Natural killer cell (primary cell): ENCODE measurements around the gene PITX2. TPM values are rescaled to one million over a fixed set of nuclear protein-coding genes. Genes with fewer than 3 reads are reported as not detected.
A peak's percentile ranks its signal among the peaks of the same experiment; 100 is the strongest.

ENCODE experiments used
- ATAC-seq, 3 donors: fragments of 150-1000 bp in 2 of 3; fragments of 200-7000 bp in 1 of 3; cut with Tn5 transposase; 1 replicate in 1 of 3; 2 replicates in 2 of 3; pipeline ENCODE4 v1.10.0; 2021; ENCODE audit warnings: mild to moderate bottlenecking in 2 of 3, moderate library complexity in 2 of 3
- DNase-seq, 2 donors: peaks; one replicate each; pipeline versions ENCODE4 v3.0.0 to v3.0.0-alpha.2; 2013 to 2021; ENCODE audit warnings: mixed read lengths in 1 of 2
- H3K27ac ChIP-seq: one replicate; pipeline ENCODE4 v1.5.1; 2013; ENCODE audit warnings: mild to moderate bottlenecking, low read length
- H3K27me3 ChIP-seq: one replicate; pipeline ENCODE4 v1.6.1; 2013; ENCODE audit warnings: low read length; ENCODE audit not compliant: control insufficient read depth, insufficient read depth
- H3K36me3 ChIP-seq: one replicate; pipeline ENCODE4 v1.6.1; 2013; ENCODE audit warnings: low read length; ENCODE audit not compliant: control insufficient read depth, insufficient read depth
- H3K4me1 ChIP-seq: one replicate; pipeline ENCODE4 v1.6.1; 2013; ENCODE audit warnings: low read length; ENCODE audit not compliant: control insufficient read depth, insufficient read depth
- H3K4me3 ChIP-seq: one replicate; pipeline ENCODE4 v1.5.1; 2013; ENCODE audit warnings: low read length
- H3K9me3 ChIP-seq: one replicate; pipeline ENCODE4 v1.6.1; 2013; ENCODE audit warnings: low read length; ENCODE audit not compliant: control insufficient read depth, insufficient read depth
- H3K27ac Mint-ChIP-seq, 2 donors: one replicate each; pipeline ENCODE4 v1.8.0; 2022; ENCODE audit warnings: mild to moderate bottlenecking in 2 of 2, mixed read lengths in 2 of 2, moderate library complexity in 1 of 2
- H3K27me3 Mint-ChIP-seq, 2 donors: one replicate each; pipeline ENCODE4 v1.8.0; 2022; ENCODE audit warnings: low read depth in 2 of 2, mixed read lengths in 2 of 2
- H3K36me3 Mint-ChIP-seq: one replicate; pipeline ENCODE4 v1.8.0; 2022; ENCODE audit warnings: mixed read lengths
- H3K4me1 Mint-ChIP-seq, 2 donors: one replicate each; pipeline ENCODE4 v1.8.0; 2022; ENCODE audit warnings: mixed read lengths in 2 of 2
- H3K4me3 Mint-ChIP-seq: one replicate; pipeline ENCODE4 v1.8.0; 2022; ENCODE audit warnings: mild to moderate bottlenecking, moderate library complexity, mixed read lengths
- H3K9me3 Mint-ChIP-seq, 2 donors: one replicate each; pipeline ENCODE4 v1.8.0; 2022; ENCODE audit warnings: mixed read lengths in 2 of 2
- CTCF ChIP-seq: fragments of 200-600 bp; IDR thresholded peaks from one replicate; pipeline ENCODE4 v1.8.0; 2022; ENCODE audit warnings: antibody characterized with exemption
- WGBS: methylation state at CpG from one replicate; pipeline ENCODE4 v1.1.7; 2013; ENCODE audit warnings: missing lambda C conversion rate; ENCODE audit not compliant: insufficient coverage; 5-methylcytosine and 5-hydroxymethylcytosine counted together
- intact Hi-C: fragments of 100-400 bp; cut with micrococcal nuclease; formaldehyde crosslinking; loops from one replicate; pipeline ENCODE4 v1.14.2; 2022
- total RNA-seq, 4 donors: library from RNA; stranded (reverse); fragments of 120-200 nt in 1 of 4; gene quantifications; one replicate each; pipeline versions ENCODE4 v1.2.3 to v1.2.4, GENCODE V29; 2013 to 2022

PITX2 gene
- total RNA-seq, 3 donors from 2014 or later (not counting 1 experiment from before 2014, with no cell fraction given) = not detected

- peaks cover 14% of the 10 kb centered on the region for H3K9me3 ChIP-seq
- H3K27me3 ChIP-seq = peaks cover 78% of the 10 kb centered on the region
- DNase-seq (no peak), ATAC-seq (no peak)
- Mint-ChIP-seq H3K4me3 (no peak overlapping the region), H3K27ac (no peak overlapping the region), H3K9me3 (peaks cover 0 to 2% of the 10 kb centered on the region in 2 donors), H3K27me3 (peaks cover 74 to 75% of the 10 kb centered on the region in 2 donors), H3K4me1 (peaks cover 0 to 6% of the 10 kb centered on the region in 2 donors), H3K36me3 (peaks cover 33% of the 10 kb centered on the region)
- intact Hi-C loops = no loop called here
- 7% methylated on average over 8 of the region's 9 CpGs for WGBS
- H3K4me3 ChIP-seq = no peak overlapping the region
- H3K4me1 ChIP-seq = peaks cover 23% of the 10 kb centered on the region
- H3K27ac ChIP-seq = no peak overlapping the region
- no peaks in the 10 kb centered on the region for H3K36me3 ChIP-seq
- no peak for TF ChIP-seq CTCF
Measured at GRCh38 chr4:110625576-110626257, 2.8 kb upstream of the PITX2 start.

GRCh38 chr4:110624904-110625494 lies 2.1 kb upstream of the PITX2 start:
- peaks cover 0 to 2% of the 10 kb centered on the region in 2 donors for H3K9me3 Mint-ChIP-seq
- TF ChIP-seq CTCF = no peak
- H3K27me3 ChIP-seq = peaks cover 79% of the 10 kb centered on the region
- no peaks in the 10 kb centered on the region for H3K36me3 ChIP-seq
- H3K27ac Mint-ChIP-seq = no peak overlapping the region
- peaks cover 24% of the 10 kb centered on the region for H3K4me1 ChIP-seq
- H3K27me3 Mint-ChIP-seq = peaks cover 73 to 76% of the 10 kb centered on the region in 2 donors
- H3K9me3 ChIP-seq = peaks cover 14% of the 10 kb centered on the region
- peaks cover 33% of the 10 kb centered on the region for H3K36me3 Mint-ChIP-seq
- intact Hi-C loops = no loop called here
- no peak overlapping the region for H3K4me3 Mint-ChIP-seq
- ATAC-seq (no peak), DNase-seq (no peak)
- peaks cover 0 to 6% of the 10 kb centered on the region in 2 donors for H3K4me1 Mint-ChIP-seq
- H3K4me3 ChIP-seq = no peak overlapping the region
- no peak overlapping the region for H3K27ac ChIP-seq
- 42% methylated on average over 1 of the region's 6 CpGs for WGBS

GRCh38 chr4:110624398-110624780 lies 1.5 kb upstream of the PITX2 start:
- Mint-ChIP-seq H3K36me3 (peaks cover 33% of the 10 kb centered on the region), H3K4me3 (peak overlapping the region; percentile 21), H3K9me3 (peaks cover 0 to 2% of the 10 kb centered on the region in 2 donors), H3K27me3 (peaks cover 75 to 77% of the 10 kb centered on the region in 2 donors), H3K27ac (no peak overlapping the region), H3K4me1 (peaks cover 5 to 6% of the 10 kb centered on the region in 2 donors)
- no peak for ATAC-seq
- no peak overlapping the region for H3K27ac ChIP-seq
- intact Hi-C loops = no loop called here
- H3K27me3 ChIP-seq = peaks cover 76% of the 10 kb centered on the region
- WGBS = 7% methylated on average over 2 of the region's 3 CpGs
- no peak for TF ChIP-seq CTCF
- no peak overlapping the region for H3K4me3 ChIP-seq
- H3K9me3 ChIP-seq = peaks cover 10% of the 10 kb centered on the region
- no peaks in the 10 kb centered on the region for H3K36me3 ChIP-seq
- no peak for DNase-seq
- H3K4me1 ChIP-seq = peaks cover 24% of the 10 kb centered on the region
